Measurements from ENCODE around the gene EDDM13. TPM values are rescaled to one million over a fixed set of nuclear protein-coding genes. Genes with fewer than 3 reads are reported as not detected.
"Not testable (repeated sequence)": the region's sequence is repeated elsewhere in the genome, so short reads cannot be mapped to it uniquely, and the experiment has no call there.

EDDM13 gene
- total RNA-seq (not detected), polyA plus RNA-seq (1 to 10 TPM in 2 of 4 donors, under 1 TPM in 2; 0.46 to 1.9 (median 1.1) TPM)

- Histone ChIP-seq H3K4me1 (ENCODE audit: control insufficient read depth, insufficient read depth, low read length, poor library complexity, severe bottlenecking) (no peaks in the 10 kb centered on the region), H3K9me3 (ENCODE audit: control insufficient read depth in 2 of 2, low read length in 2 of 2) (no peaks in the 10 kb centered on the region), H3K4me3 (ENCODE audit: low read depth, low read length) (no peak within 1 kb of the TSS), H3K36me3 (ENCODE audit: control insufficient read depth, insufficient read depth, low read length) (no peaks in the 10 kb centered on the region), H3K27ac (ENCODE audit: insufficient read depth, low read length, poor library complexity, severe bottlenecking) (no peak within 1 kb of the TSS), H3K27me3 (ENCODE audit: control insufficient read depth, insufficient read depth, low read length) (no peaks in the 10 kb centered on the region)
- ATAC-seq (ENCODE audit: low read depth in 2 of 2) (no peak), DNase-seq (no peak)
- Mint-ChIP-seq H3K4me1 (no peaks in the 10 kb centered on the region), H3K36me3 (peaks cover 5% of the 10 kb centered on the region), H3K9me3 (peaks cover 0 to 4% (median 0%) of the 10 kb centered on the region in 7 donors), H3K27me3 (no peaks in the 10 kb centered on the region), H3K4me3 (no peak within 1 kb of the TSS), H3K27ac (no peak within 1 kb of the TSS)
Observed at GRCh38 chr19:56272161-56272798, at the start of gene EDDM13. EDDM13 (plus strand) TSS chr19:56272748; CDS start chr19:56272835, 87 bp downstream.

- no peak overlapping the region for H3K4me3 Mint-ChIP-seq
- DNase-seq, result no peak
- no peak for ATAC-seq (ENCODE audit: low read depth in 2 of 2)
- Histone ChIP-seq H3K9me3 (ENCODE audit: control insufficient read depth in 2 of 2, low read length in 2 of 2) (no peaks in the 10 kb centered on the region), H3K27me3 (ENCODE audit: control insufficient read depth, insufficient read depth, low read length) (no peaks in the 10 kb centered on the region), H3K36me3 (ENCODE audit: control insufficient read depth, insufficient read depth, low read length) (no peaks in the 10 kb centered on the region), H3K4me3 (ENCODE audit: low read depth, low read length) (no peak overlapping the region), H3K4me1 (ENCODE audit: control insufficient read depth, insufficient read depth, low read length, poor library complexity, severe bottlenecking) (no peaks in the 10 kb centered on the region), H3K27ac (ENCODE audit: insufficient read depth, low read length, poor library complexity, severe bottlenecking) (no peak overlapping the region)
- peaks cover 0 to 2% (median 0%) of the 10 kb centered on the region in 4 donors for H3K4me1 Mint-ChIP-seq
- H3K36me3 Mint-ChIP-seq, result peaks cover 19% of the 10 kb centered on the region
- peaks cover 10% of the 10 kb centered on the region for H3K27me3 Mint-ChIP-seq
- H3K9me3 Mint-ChIP-seq, result no peaks in the 10 kb centered on the region
- H3K27ac Mint-ChIP-seq, result no peak overlapping the region
Observed at GRCh38 chr19:56222901-56223300, 49.6 kb upstream of the EDDM13 start.

- no peak overlapping the region for H3K4me3 Mint-ChIP-seq
- Histone ChIP-seq H3K4me1 (ENCODE audit: control insufficient read depth, insufficient read depth, low read length, poor library complexity, severe bottlenecking) (no peaks in the 10 kb centered on the region), H3K4me3 (ENCODE audit: low read depth, low read length) (no peak overlapping the region), H3K27me3 (ENCODE audit: control insufficient read depth, insufficient read depth, low read length) (no peaks in the 10 kb centered on the region), H3K27ac (ENCODE audit: insufficient read depth, low read length, poor library complexity, severe bottlenecking) (no peak overlapping the region), H3K9me3 (ENCODE audit: control insufficient read depth in 2 of 2, low read length in 2 of 2) (no peaks in the 10 kb centered on the region), H3K36me3 (ENCODE audit: control insufficient read depth, insufficient read depth, low read length) (no peaks in the 10 kb centered on the region)
- no peak for DNase-seq
- peaks cover 7% of the 10 kb centered on the region for H3K27me3 Mint-ChIP-seq
- no peak overlapping the region for H3K27ac Mint-ChIP-seq
- H3K4me1 Mint-ChIP-seq, result no peaks in the 10 kb centered on the region
- peaks cover 19% of the 10 kb centered on the region for H3K36me3 Mint-ChIP-seq
- H3K9me3 Mint-ChIP-seq, result no peaks in the 10 kb centered on the region
- no peak for ATAC-seq (ENCODE audit: low read depth in 2 of 2)
Observed at GRCh38 chr19:56223481-56223880, 49.1 kb upstream of the EDDM13 start.

- no peak overlapping the region for H3K4me3 ChIP-seq (ENCODE audit: low read depth, low read length)
- no peaks in the 10 kb centered on the region for H3K4me1 Mint-ChIP-seq
- H3K27ac ChIP-seq (ENCODE audit: insufficient read depth, low read length, poor library complexity, severe bottlenecking), result no peak overlapping the region
- H3K4me1 ChIP-seq (ENCODE audit: control insufficient read depth, insufficient read depth, low read length, poor library complexity, severe bottlenecking), result no peaks in the 10 kb centered on the region
- no peak overlapping the region for H3K27ac Mint-ChIP-seq
- peaks cover 3% of the 10 kb centered on the region for H3K36me3 Mint-ChIP-seq
- no peak for ATAC-seq (ENCODE audit: low read depth in 2 of 2)
- H3K9me3 Mint-ChIP-seq, result peaks cover 0 to under 1% (median 0%) of the 10 kb centered on the region in 7 donors
- no peaks in the 10 kb centered on the region for H3K27me3 Mint-ChIP-seq
- no peaks in the 10 kb centered on the region for H3K36me3 ChIP-seq (ENCODE audit: control insufficient read depth, insufficient read depth, low read length)
- no peaks in the 10 kb centered on the region for H3K27me3 ChIP-seq (ENCODE audit: control insufficient read depth, insufficient read depth, low read length)
- DNase-seq, result no peak
- H3K4me3 Mint-ChIP-seq, result no peak overlapping the region
- no peaks in the 10 kb centered on the region for H3K9me3 ChIP-seq (ENCODE audit: control insufficient read depth in 2 of 2, low read length in 2 of 2)
Observed at GRCh38 chr19:56245121-56245740, 27.3 kb upstream of the EDDM13 start.

DNA sequence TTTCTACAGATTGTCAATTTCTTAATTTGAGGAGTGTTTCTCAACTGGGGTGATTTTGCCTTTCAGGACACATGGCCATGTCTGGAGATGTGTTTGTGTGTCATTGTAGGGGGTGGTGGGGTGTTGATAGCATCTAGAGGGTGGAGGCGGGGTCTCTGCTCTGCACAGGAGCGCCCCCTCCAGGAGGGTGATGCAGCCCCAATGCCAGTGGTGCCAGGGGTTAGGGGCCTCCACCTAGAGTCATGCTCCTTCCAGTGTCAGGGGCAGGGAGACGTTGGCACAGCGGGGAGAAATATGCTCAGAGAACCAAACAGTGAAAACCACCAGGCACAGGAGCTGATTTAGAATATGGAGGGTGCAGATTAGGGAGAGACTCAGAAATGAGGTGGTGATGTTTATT lies 26.8 kb upstream of the EDDM13 start:
- ATAC-seq (ENCODE audit: low read depth in 2 of 2); H3K27ac ChIP-seq (ENCODE audit: insufficient read depth, low read length, poor library complexity, severe bottlenecking); H3K4me3 ChIP-seq (ENCODE audit: low read depth, low read length); DNase-seq; H3K27me3 ChIP-seq (ENCODE audit: control insufficient read depth, insufficient read depth, low read length); H3K36me3 ChIP-seq (ENCODE audit: control insufficient read depth, insufficient read depth, low read length); H3K27me3 Mint-ChIP-seq; H3K9me3 ChIP-seq (ENCODE audit: control insufficient read depth in 2 of 2, low read length in 2 of 2); H3K4me1 ChIP-seq (ENCODE audit: control insufficient read depth, insufficient read depth, low read length, poor library complexity, severe bottlenecking); H3K9me3 Mint-ChIP-seq; H3K4me1 Mint-ChIP-seq; H3K27ac Mint-ChIP-seq; H3K4me3 Mint-ChIP-seq; H3K36me3 Mint-ChIP-seq: not testable (repeated sequence)

DNA sequence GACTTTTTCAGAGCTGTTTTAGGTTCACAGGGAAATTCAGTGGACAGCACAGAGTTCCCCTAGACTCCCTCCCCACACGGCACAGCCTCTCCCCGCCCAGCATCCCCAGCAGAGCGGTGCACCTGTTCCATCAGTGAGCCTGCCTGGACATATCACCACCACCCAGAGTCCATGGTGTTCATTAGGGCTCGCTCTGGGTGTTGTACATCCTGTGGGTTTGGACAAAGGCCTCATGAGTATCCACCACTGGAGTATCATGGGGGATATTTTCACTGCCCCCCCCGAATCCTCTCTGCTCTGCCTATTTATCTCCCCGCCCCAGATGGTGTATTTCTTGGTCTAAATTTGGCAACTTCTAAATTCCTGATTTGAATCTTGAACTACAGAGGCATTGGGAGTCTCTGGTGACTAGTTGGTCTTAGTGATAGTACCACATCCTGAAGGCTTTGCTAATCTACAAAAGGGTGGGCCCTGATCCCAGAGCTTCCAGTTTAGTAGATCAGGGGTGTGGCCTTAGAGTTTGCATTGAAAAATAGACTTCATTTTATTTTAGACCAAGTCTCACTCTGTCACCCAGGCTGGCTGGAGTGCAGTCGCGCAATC lies 23.7 kb upstream of the EDDM13 start:
- H3K27ac Mint-ChIP-seq; H3K27me3 Mint-ChIP-seq; H3K4me1 ChIP-seq (ENCODE audit: control insufficient read depth, insufficient read depth, low read length, poor library complexity, severe bottlenecking); ATAC-seq (ENCODE audit: low read depth in 2 of 2); H3K4me3 ChIP-seq (ENCODE audit: low read depth, low read length); H3K27ac ChIP-seq (ENCODE audit: insufficient read depth, low read length, poor library complexity, severe bottlenecking); H3K4me1 Mint-ChIP-seq; H3K27me3 ChIP-seq (ENCODE audit: control insufficient read depth, insufficient read depth, low read length); H3K9me3 Mint-ChIP-seq; H3K36me3 Mint-ChIP-seq; H3K9me3 ChIP-seq (ENCODE audit: control insufficient read depth in 2 of 2, low read length in 2 of 2); H3K4me3 Mint-ChIP-seq; DNase-seq; H3K36me3 ChIP-seq (ENCODE audit: control insufficient read depth, insufficient read depth, low read length): not testable (repeated sequence)

- H3K4me1 Mint-ChIP-seq, result peaks cover 0 to 4% (median 0%) of the 10 kb centered on the region in 4 donors
- H3K27ac ChIP-seq (ENCODE audit: insufficient read depth, low read length, poor library complexity, severe bottlenecking), result no peak overlapping the region
- H3K27me3 Mint-ChIP-seq, result peaks cover 4% of the 10 kb centered on the region
- H3K4me3 ChIP-seq (ENCODE audit: low read depth, low read length), result no peak overlapping the region
- no peaks in the 10 kb centered on the region for H3K27me3 ChIP-seq (ENCODE audit: control insufficient read depth, insufficient read depth, low read length)
- DNase-seq, result peak; percentile 32 to 76 (median 46)
- H3K36me3 Mint-ChIP-seq, result no peaks in the 10 kb centered on the region
- H3K9me3 Mint-ChIP-seq, result no peaks in the 10 kb centered on the region
- no peak overlapping the region for H3K4me3 Mint-ChIP-seq
- no peak for ATAC-seq (ENCODE audit: low read depth in 2 of 2)
- H3K4me1 ChIP-seq (ENCODE audit: control insufficient read depth, insufficient read depth, low read length, poor library complexity, severe bottlenecking), result no peaks in the 10 kb centered on the region
- peak overlapping the region in 1 of 3 donors; percentile 76 for H3K27ac Mint-ChIP-seq
- H3K9me3 ChIP-seq (ENCODE audit: control insufficient read depth in 2 of 2, low read length in 2 of 2), result no peaks in the 10 kb centered on the region
- H3K36me3 ChIP-seq (ENCODE audit: control insufficient read depth, insufficient read depth, low read length), result no peaks in the 10 kb centered on the region
Observed at GRCh38 chr19:56252699-56253422, 19.7 kb upstream of the EDDM13 start.
